ENCODE measurements around the gene STK32B. TPM values are rescaled to one million over a fixed set of nuclear protein-coding genes. Genes with fewer than 3 reads are reported as not detected.

The STK32B gene
- total RNA-seq, 1 experiment from 2014 or later, result 15.1 TPM

DNA sequence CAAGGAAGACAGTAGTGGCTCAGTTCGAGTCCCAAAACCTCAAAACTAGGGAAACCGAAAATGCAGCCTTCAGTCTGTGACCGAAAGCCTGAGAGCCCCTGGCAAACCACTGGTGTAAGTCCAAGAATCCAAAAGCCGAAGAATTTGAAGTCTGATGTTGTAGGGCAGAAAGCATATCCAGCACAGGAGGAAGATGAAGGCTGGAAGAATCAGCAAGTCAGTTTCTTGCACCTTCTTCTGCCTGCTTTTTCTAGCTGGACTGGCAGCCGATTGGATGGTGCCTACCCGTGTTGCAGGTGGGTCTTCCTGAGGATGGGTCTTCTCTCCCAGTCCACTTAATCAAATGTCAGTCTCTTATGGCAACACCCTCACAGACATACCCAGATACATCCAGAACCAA is 95.0 kb downstream of the STK32B start:
- Histone ChIP-seq H3K27me3 (replicated peaks; ENCODE audit: insufficient read depth, low read depth, low read length, poor library complexity) (no peaks in the 10 kb centered on the region), H3K9me3 (ENCODE audit: low read depth, low read length, poor library complexity, severe bottlenecking) (no peaks in the 10 kb centered on the region), H3K4me3 (ENCODE audit: low read depth, low read length, poor library complexity, severe bottlenecking) (no peak overlapping the region), H3K36me3 (ENCODE audit: insufficient read depth, low read length, poor library complexity, severe bottlenecking) (no peaks in the 10 kb centered on the region), H3K27ac (ENCODE audit: low read depth, low read length, poor library complexity, severe bottlenecking) (no peak overlapping the region), H3K4me1 (ENCODE audit: insufficient read depth, low read length, poor library complexity, severe bottlenecking) (no peaks in the 10 kb centered on the region)
- CTCF ChIA-PET, result no interaction called here
- DNase-seq (ENCODE audit: low spot score), result no peak
- no TSS peak for BruUV-seq (replicated peaks)
- TF ChIP-seq EZH2 (IDR thresholded peaks at IDR 0.05; ENCODE audit: borderline replicate concordance, low read depth, low read length, poor library complexity, severe bottlenecking), result no peak
- TF ChIP-seq CTCF (conservative IDR thresholded peaks at IDR 0.05; ENCODE audit: low read depth, low read length), result no peak
- intact Hi-C loops (cut with micrococcal nuclease; ENCODE audit: unreplicated experiment), result no loop called here
- POLR2A ChIA-PET (ENCODE audit: low non-redundant PET), result no interaction called here

- no peaks in the 10 kb centered on the region for H3K27me3 ChIP-seq (replicated peaks; ENCODE audit: insufficient read depth, low read depth, low read length, poor library complexity)
- intact Hi-C loops (cut with micrococcal nuclease; ENCODE audit: unreplicated experiment), result no loop called here
- H3K4me1 ChIP-seq (ENCODE audit: insufficient read depth, low read length, poor library complexity, severe bottlenecking), result peaks cover 6% of the 10 kb centered on the region
- no TSS peak for BruUV-seq (replicated peaks)
- no peaks in the 10 kb centered on the region for H3K36me3 ChIP-seq (ENCODE audit: insufficient read depth, low read length, poor library complexity, severe bottlenecking)
- H3K4me3 ChIP-seq (ENCODE audit: low read depth, low read length, poor library complexity, severe bottlenecking), result no peak overlapping the region
- DNase-seq (ENCODE audit: low spot score), result no peak
- CTCF ChIA-PET, result no interaction called here
- TF ChIP-seq EZH2 (IDR thresholded peaks at IDR 0.05; ENCODE audit: borderline replicate concordance, low read depth, low read length, poor library complexity, severe bottlenecking), result no peak
- no peak for TF ChIP-seq CTCF (conservative IDR thresholded peaks at IDR 0.05; ENCODE audit: low read depth, low read length)
- no peak overlapping the region for H3K27ac ChIP-seq (ENCODE audit: low read depth, low read length, poor library complexity, severe bottlenecking)
- no peaks in the 10 kb centered on the region for H3K9me3 ChIP-seq (ENCODE audit: low read depth, low read length, poor library complexity, severe bottlenecking)
- POLR2A ChIA-PET (ENCODE audit: low non-redundant PET), result no interaction called here
Observed at GRCh38 chr4:5152521-5152920, 101.2 kb downstream of the STK32B start.

DNA sequence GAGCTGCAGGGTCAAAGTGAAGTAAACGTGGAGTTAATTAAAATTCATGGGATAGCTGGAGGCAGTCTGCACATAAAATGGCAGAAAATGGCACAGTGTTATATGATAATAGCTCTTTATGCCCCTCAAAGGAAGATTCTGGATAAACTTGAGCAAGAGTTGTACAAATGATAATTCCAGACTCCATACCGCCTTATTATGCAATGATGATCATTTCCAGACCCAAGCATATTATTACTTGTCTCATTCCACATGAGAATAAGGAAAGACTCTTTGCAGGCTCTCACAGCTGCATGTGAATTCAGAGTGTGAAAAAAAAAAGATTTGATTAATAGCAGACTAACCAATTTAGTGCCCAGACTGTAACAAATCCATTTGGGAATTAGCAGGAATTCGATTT is 105.4 kb downstream of the STK32B start:
- no peak for DNase-seq (ENCODE audit: low spot score)
- H3K27ac ChIP-seq (ENCODE audit: low read depth, low read length, poor library complexity, severe bottlenecking), result no peak overlapping the region
- TF ChIP-seq CTCF (conservative IDR thresholded peaks at IDR 0.05; ENCODE audit: low read depth, low read length), result no peak
- TF ChIP-seq EZH2 (IDR thresholded peaks at IDR 0.05; ENCODE audit: borderline replicate concordance, low read depth, low read length, poor library complexity, severe bottlenecking), result no peak
- no peaks in the 10 kb centered on the region for H3K9me3 ChIP-seq (ENCODE audit: low read depth, low read length, poor library complexity, severe bottlenecking)
- BruUV-seq (replicated peaks), result no TSS peak
- no peaks in the 10 kb centered on the region for H3K27me3 ChIP-seq (replicated peaks; ENCODE audit: insufficient read depth, low read depth, low read length, poor library complexity)
- no peak overlapping the region for H3K4me3 ChIP-seq (ENCODE audit: low read depth, low read length, poor library complexity, severe bottlenecking)
- peaks cover 6% of the 10 kb centered on the region for H3K4me1 ChIP-seq (ENCODE audit: insufficient read depth, low read length, poor library complexity, severe bottlenecking)
- intact Hi-C loops (cut with micrococcal nuclease; ENCODE audit: unreplicated experiment), result no loop called here
- H3K36me3 ChIP-seq (ENCODE audit: insufficient read depth, low read length, poor library complexity, severe bottlenecking), result no peaks in the 10 kb centered on the region
- ChIA-PET CTCF (no interaction called here), POLR2A (ENCODE audit: low non-redundant PET) (no interaction called here)

Measured in A673 (cell line).